CD4-positive, alpha-beta T cell (primary cell): ENCODE measurements around the gene NUP62. TPM values are rescaled to one million over a fixed set of nuclear protein-coding genes. Genes with fewer than 3 reads are reported as not detected.

Source experiments
- ATAC-seq: fragments of 200-7000 bp; cut with Tn5 transposase; one replicate; pipeline ENCODE4 v1.10.0; 2022; ENCODE audit warnings: mild to moderate bottlenecking; ENCODE audit not compliant: poor library complexity
- CTCF ChIA-PET: fragments of 350-600 bp; sonication (Branson Sonifier 250); formaldehyde crosslinking; loops from one replicate; lab custom pipeline; 2021; ENCODE audit warnings: antibody characterized with exemption, inconsistent platforms; lab: Charles Lee
- POLR2A ChIA-PET: fragments of 350-600 bp; sonication (Branson Sonifier 250); formaldehyde crosslinking; loops from one replicate; lab custom pipeline; 2021; ENCODE audit warnings: antibody characterized with exemption, inconsistent platforms; lab: Charles Lee
- DNase-seq, 14 experiments: peaks; one replicate each; pipeline ENCODE4 v3.0.0-alpha.2; 2013 to 2020; ENCODE audit warnings: mixed read lengths in 2 of 14
- H3K27ac ChIP-seq, 2 donors: one replicate each; pipeline versions ENCODE4 v1.5.1 to v1.7.0; 2013; ENCODE audit warnings: low read length in 2 of 2, low read depth in 1 of 2, mild to moderate bottlenecking in 1 of 2
- H3K27me3 ChIP-seq, 2 experiments: 1 replicate in 1 of 2; 2 replicates in 1 of 2; pipeline versions ENCODE4 v1.6.1 to v1.7.0; 2013; ENCODE audit warnings: low read length in 2 of 2, control low read depth in 1 of 2, mild to moderate bottlenecking in 1 of 2, moderate library complexity in 1 of 2; ENCODE audit not compliant: insufficient read depth in 2 of 2, control insufficient read depth in 1 of 2
- H3K36me3 ChIP-seq: one replicate; pipeline ENCODE4 v1.6.1; 2013; ENCODE audit warnings: low read length, control low read depth; ENCODE audit not compliant: insufficient read depth
- H3K4me1 ChIP-seq: one replicate; pipeline ENCODE4 v1.6.1; 2013; ENCODE audit warnings: low read length, control low read depth; ENCODE audit not compliant: insufficient read depth
- H3K4me3 ChIP-seq: one replicate; pipeline ENCODE4 v1.5.1; 2013; ENCODE audit warnings: mild to moderate bottlenecking, low read length, moderate library complexity
- H3K9me3 ChIP-seq, 2 experiments: 1 replicate in 1 of 2; 2 replicates in 1 of 2; pipeline versions ENCODE4 v1.6.1 to v1.7.0; 2013; ENCODE audit warnings: low read length in 2 of 2, mild to moderate bottlenecking in 2 of 2, control low read depth in 1 of 2, moderate library complexity in 1 of 2; ENCODE audit not compliant: control insufficient read depth in 1 of 2, insufficient read depth in 1 of 2
- H3K27ac Mint-ChIP-seq: one replicate; pipeline ENCODE4 v1.8.0; 2020; ENCODE audit warnings: mixed read lengths
- H3K27me3 Mint-ChIP-seq: one replicate; pipeline ENCODE4 v1.8.0; 2021; ENCODE audit warnings: mixed read lengths
- H3K36me3 Mint-ChIP-seq: one replicate; pipeline ENCODE4 v1.8.0; 2021; ENCODE audit warnings: low read depth, mixed read lengths
- H3K4me1 Mint-ChIP-seq: one replicate; pipeline ENCODE4 v1.8.0; 2021; ENCODE audit warnings: low read depth, mixed read lengths
- H3K4me3 Mint-ChIP-seq: one replicate; pipeline ENCODE4 v1.8.0; 2020; ENCODE audit warnings: mild to moderate bottlenecking, mixed read lengths
- H3K9me3 Mint-ChIP-seq: one replicate; pipeline ENCODE4 v1.8.0; 2020; ENCODE audit warnings: mixed read lengths
- intact Hi-C, 2 experiments: fragments of 100-400 bp; cut with DNase I in 1 of 2; cut with micrococcal nuclease in 1 of 2; formaldehyde crosslinking; loops; one replicate each; pipeline versions ENCODE4 v1.15.1 to v1.9.0; 2023 to 2025; cut with DNase I, micrococcal nuclease
- total RNA-seq, 174 experiments: library from RNA in 2 of 174; stranded (reverse) in 2 of 174; gene quantifications; one replicate each; pipeline ENCODE4 v1.2.3 and lab custom pipeline; 2021 to 2026
- TF ChIP-seq, protein P1 (sequence below): fragments of 200-600 bp; IDR thresholded peaks from one replicate; pipeline ENCODE4 v1.8.0; 2022; ENCODE audit warnings: antibody characterized with exemption, mild to moderate bottlenecking

The NUP62 gene
- total RNA-seq, 2 experiments from 2014 or later: 19.2 to 21.7 TPM

DNA sequence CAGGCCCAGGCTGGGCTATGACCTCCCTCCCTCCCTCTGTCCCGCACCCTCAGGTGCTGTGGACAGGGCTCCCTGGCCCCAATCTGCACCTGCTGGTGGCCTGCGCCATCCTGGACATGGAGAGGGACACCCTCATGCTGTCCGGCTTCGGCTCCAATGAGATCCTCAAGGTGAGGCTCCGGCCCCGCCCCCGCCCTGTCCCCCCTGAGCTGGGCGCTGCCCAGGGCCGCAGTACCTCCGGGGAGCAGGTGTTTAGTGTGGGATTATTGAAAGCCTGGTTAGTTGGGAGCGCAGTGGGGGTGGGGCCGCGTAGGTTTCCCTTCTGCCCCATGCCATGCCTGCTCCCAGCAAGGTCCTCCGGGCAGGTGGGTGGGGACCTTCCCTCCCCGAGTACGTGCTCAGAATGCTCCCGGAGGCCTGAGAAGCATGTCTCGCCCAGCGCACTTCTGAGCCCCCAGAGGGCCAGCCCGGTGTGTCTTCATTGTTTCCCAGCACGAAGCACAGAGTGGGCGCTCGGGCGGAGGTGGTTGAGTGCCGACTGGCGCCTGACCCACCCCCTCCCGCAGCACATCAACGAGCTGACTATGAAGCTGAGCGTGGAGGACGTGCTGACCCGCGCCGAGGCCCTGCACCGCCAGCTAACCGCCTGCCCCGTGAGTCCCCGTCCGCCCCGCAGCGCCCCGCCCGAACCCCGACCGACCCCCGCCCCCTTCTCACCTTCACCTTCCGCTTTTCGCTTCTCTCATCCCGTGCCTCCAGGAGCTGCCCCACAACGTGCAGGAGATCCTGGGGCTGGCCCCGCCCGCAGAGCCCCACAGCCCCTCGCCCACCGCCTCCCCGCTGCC is 41.4 kb downstream of the NUP62 start:
- Mint-ChIP-seq H3K9me3 (no peaks in the 10 kb centered on the region), H3K27ac (no peak overlapping the region), H3K27me3 (no peaks in the 10 kb centered on the region), H3K4me1 (peaks cover 9% of the 10 kb centered on the region), H3K36me3 (peaks cover 28% of the 10 kb centered on the region), H3K4me3 (no peak overlapping the region)
- DNase-seq (no peak), ATAC-seq (no peak)
- Histone ChIP-seq H3K27ac (no peak overlapping the region), H3K9me3 (no peaks in the 10 kb centered on the region), H3K4me1 (peaks cover 19% of the 10 kb centered on the region), H3K4me3 (no peak overlapping the region), H3K36me3 (peaks cover 33% of the 10 kb centered on the region), H3K27me3 (no peaks in the 10 kb centered on the region)
- CTCF ChIA-PET: no interaction called here
- POLR2A ChIA-PET: no interaction called here
- TF ChIP-seq, protein P1, sequence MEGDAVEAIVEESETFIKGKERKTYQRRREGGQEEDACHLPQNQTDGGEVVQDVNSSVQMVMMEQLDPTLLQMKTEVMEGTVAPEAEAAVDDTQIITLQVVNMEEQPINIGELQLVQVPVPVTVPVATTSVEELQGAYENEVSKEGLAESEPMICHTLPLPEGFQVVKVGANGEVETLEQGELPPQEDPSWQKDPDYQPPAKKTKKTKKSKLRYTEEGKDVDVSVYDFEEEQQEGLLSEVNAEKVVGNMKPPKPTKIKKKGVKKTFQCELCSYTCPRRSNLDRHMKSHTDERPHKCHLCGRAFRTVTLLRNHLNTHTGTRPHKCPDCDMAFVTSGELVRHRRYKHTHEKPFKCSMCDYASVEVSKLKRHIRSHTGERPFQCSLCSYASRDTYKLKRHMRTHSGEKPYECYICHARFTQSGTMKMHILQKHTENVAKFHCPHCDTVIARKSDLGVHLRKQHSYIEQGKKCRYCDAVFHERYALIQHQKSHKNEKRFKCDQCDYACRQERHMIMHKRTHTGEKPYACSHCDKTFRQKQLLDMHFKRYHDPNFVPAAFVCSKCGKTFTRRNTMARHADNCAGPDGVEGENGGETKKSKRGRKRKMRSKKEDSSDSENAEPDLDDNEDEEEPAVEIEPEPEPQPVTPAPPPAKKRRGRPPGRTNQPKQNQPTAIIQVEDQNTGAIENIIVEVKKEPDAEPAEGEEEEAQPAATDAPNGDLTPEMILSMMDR: no peak
- intact Hi-C loops: no loop called here

DNA sequence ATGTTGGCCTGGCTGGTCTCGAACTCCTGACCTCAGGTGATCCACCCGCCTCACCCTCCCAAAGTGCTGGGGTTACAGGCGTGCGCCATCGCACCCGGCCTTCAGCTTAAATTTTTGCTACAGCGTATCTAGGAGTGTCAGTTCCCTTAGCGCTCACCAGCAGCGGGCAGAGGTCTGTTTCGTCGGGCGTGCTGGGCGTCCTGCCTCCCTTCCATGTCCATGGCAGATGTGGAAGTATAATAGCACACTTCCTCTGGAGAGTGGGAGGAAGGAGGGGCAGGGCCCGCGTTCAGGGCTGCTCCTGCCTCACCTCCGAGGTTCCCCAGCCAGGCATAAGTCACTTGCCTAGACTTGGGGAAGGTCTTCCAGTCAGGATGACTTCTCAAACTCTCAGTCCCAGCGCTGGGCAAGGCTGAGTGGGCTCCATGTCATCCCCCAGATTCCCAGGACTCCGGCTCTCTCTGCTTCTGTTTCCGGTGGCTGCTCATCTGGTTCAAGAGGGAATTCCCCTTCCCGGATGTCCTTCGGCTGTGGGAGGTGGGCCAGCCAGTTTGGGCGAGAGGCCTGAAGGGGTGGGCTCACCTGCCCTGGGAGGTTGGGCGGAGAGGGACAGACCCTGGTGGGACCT is 42.2 kb downstream of the NUP62 start:
- ATAC-seq (no peak), DNase-seq (no peak)
- Histone ChIP-seq H3K4me1 (peaks cover 19% of the 10 kb centered on the region), H3K27me3 (no peaks in the 10 kb centered on the region), H3K4me3 (no peak overlapping the region), H3K36me3 (peaks cover 40% of the 10 kb centered on the region), H3K9me3 (peaks cover 0 to 3% of the 10 kb centered on the region in 2 experiments), H3K27ac (no peak overlapping the region)
- H3K27ac Mint-ChIP-seq: no peak overlapping the region
- H3K4me1 Mint-ChIP-seq: peaks cover 3% of the 10 kb centered on the region
- TF ChIP-seq, protein P1: no peak
- H3K4me3 Mint-ChIP-seq: no peak overlapping the region
- intact Hi-C loops: no loop called here
- CTCF ChIA-PET: no interaction called here
- H3K27me3 Mint-ChIP-seq: no peaks in the 10 kb centered on the region
- no peaks in the 10 kb centered on the region for H3K9me3 Mint-ChIP-seq
- H3K36me3 Mint-ChIP-seq: peaks cover 32% of the 10 kb centered on the region
- POLR2A ChIA-PET: no interaction called here

DNA sequence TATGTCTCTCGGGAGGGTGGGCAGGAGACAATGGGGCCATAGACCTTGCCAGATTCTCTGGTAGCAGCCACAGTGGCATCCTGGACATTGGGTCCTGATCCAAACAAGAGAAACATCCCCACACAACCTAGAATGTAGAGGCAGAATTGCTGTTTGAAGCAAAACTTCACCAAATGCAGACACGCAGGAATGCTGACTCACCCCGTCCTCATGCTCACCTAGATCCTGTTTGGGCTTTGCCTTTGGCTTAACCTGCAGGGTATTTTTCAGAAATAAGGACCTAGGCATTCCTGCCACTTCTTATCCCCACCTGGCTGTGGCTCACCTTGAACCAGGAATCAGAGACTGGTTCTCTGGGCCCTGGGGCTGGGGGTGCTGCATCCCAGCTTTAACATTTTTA is 44.5 kb downstream of the NUP62 start:
- ChIA-PET POLR2A (no interaction called here), CTCF (no interaction called here)
- Histone ChIP-seq H3K4me1 (peaks cover 10% of the 10 kb centered on the region), H3K27me3 (no peaks in the 10 kb centered on the region), H3K9me3 (peaks cover 0 to 3% of the 10 kb centered on the region in 2 experiments), H3K27ac (no peak overlapping the region), H3K4me3 (no peak overlapping the region), H3K36me3 (peaks cover 64% of the 10 kb centered on the region)
- Mint-ChIP-seq H3K36me3 (peaks cover 50% of the 10 kb centered on the region), H3K27me3 (no peaks in the 10 kb centered on the region), H3K27ac (no peak overlapping the region), H3K4me3 (no peak overlapping the region), H3K9me3 (no peaks in the 10 kb centered on the region), H3K4me1 (no peaks in the 10 kb centered on the region)
- TF ChIP-seq, protein P1: no peak
- intact Hi-C loops: no loop called here
- ATAC-seq: no peak
- peak in 1 of 14 experiments; percentile 18 for DNase-seq
